HG02852 (cell line): ENCODE measurements around the gene SLC19A2.

Experiments used
- ATAC-seq: cut with Tn5 transposase; IDR thresholded peaks from one replicate; pipeline ENCODE4 v1.9.1; 2021; ENCODE audit warnings: mild to moderate bottlenecking, moderate library complexity; ENCODE audit not compliant: unreplicated experiment

Gene SLC19A2

DNA sequence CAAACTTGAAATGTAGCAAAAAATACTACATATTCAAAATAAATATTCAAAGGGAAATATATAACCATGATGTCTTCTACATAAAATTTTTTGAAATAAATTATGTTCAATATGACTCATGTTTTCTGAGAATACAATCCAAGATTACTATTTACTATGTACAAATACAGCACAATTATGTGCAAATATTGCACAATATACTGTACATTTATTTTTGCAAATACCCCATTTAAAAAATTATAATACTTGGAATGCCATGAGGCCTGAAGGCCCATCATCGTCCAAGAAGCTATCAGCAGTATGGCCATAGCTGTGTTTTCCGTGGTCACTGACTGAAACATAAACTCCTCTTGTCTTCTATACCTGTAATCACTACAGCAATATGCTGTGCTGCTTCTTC lies 70.8 kb downstream of the SLC19A2 start:
- no peak for ATAC-seq
